HepG2 (cell line): ENCODE measurements around the gene TMCC1. TPM values are rescaled to one million over a fixed set of nuclear protein-coding genes. Genes with fewer than 3 reads are reported as not detected.

Source experiments
- FOXA1 ChIP-seq, 2 experiments: fragments of 450-650 bp in 1 of 2; sonication (generic) in 1 of 2; formaldehyde crosslinking in 1 of 2; IDR thresholded peaks; 2 replicates each; pipeline versions ENCODE4 v1.4.0 to v1.6.1; 2016 to 2020; ENCODE audit warnings: missing genetic modification reagents in 1 of 2
- GATAD2A ChIP-seq: IDR thresholded peaks from 2 replicates; pipeline ENCODE4 v1.6.1; 2016
- HMGA1 ChIP-seq: sonication (generic); formaldehyde crosslinking; conservative IDR thresholded peaks from 2 replicates; pipeline ENCODE4 v1.4.0; 2020; ENCODE audit warnings: missing genetic modification reagents
- HNRNPK ChIP-seq: fragments of 200-400 bp; formaldehyde crosslinking; IDR thresholded peaks from 2 replicates; pipeline ENCODE4 v1.6.1; 2018; ENCODE audit warnings: low read length, low read depth, moderate library complexity, mild to moderate bottlenecking; ENCODE audit not compliant: poor library complexity, severe bottlenecking
- KLF16 ChIP-seq, 2 experiments: sonication (generic) in 1 of 2; formaldehyde crosslinking in 1 of 2; IDR thresholded peaks; 2 replicates each; pipeline versions ENCODE4 v1.6.1 to v1.8.0; 2016 to 2023; ENCODE audit warnings: missing genetic modification reagents in 2 of 2, missing compliant biosample characterization in 1 of 2
- KLF9 ChIP-seq: IDR thresholded peaks from 2 replicates; pipeline ENCODE4 v1.6.1; 2016; ENCODE audit warnings: low read depth
- NFRKB ChIP-seq: fragments of 450-650 bp; IDR thresholded peaks from 2 replicates; pipeline ENCODE4 v1.6.1; 2017
- NFYC ChIP-seq: IDR thresholded peaks from 2 replicates; pipeline ENCODE4 v1.6.1; 2016; ENCODE audit warnings: missing genetic modification reagents, missing compliant biosample characterization
- RARA ChIP-seq: IDR thresholded peaks from 2 replicates; pipeline ENCODE4 v1.6.1; 2016; ENCODE audit warnings: missing genetic modification reagents, missing compliant biosample characterization
- REL ChIP-seq: sonication (generic); formaldehyde crosslinking; conservative IDR thresholded peaks from 2 replicates; pipeline ENCODE4 v1.8.0; 2022; ENCODE audit warnings: mild to moderate bottlenecking, missing genetic modification reagents, moderate library complexity
- RFX5 ChIP-seq: IDR thresholded peaks from 2 replicates; pipeline ENCODE4 v1.6.1; 2011; ENCODE audit warnings: low read depth, low read length, improper control_type of control experiment
- SAFB2 ChIP-seq: sonication (generic); formaldehyde crosslinking; IDR thresholded peaks from 2 replicates; pipeline ENCODE4 v1.5.1; 2020; ENCODE audit warnings: missing genetic modification reagents, low read depth, mild to moderate bottlenecking, borderline replicate concordance
- U2AF2 ChIP-seq: fragments of 200-400 bp; formaldehyde crosslinking; IDR thresholded peaks from 2 replicates; pipeline ENCODE4 v1.6.1; 2017; ENCODE audit warnings: low read depth, mild to moderate bottlenecking, low read length
- ZBTB21 ChIP-seq: sonication (generic); formaldehyde crosslinking; IDR thresholded peaks from 2 replicates; pipeline ENCODE4 v1.4.0; 2020; ENCODE audit warnings: missing genetic modification reagents
- ZFP36L2 ChIP-seq: sonication (generic); formaldehyde crosslinking; IDR thresholded peaks from 2 replicates; pipeline ENCODE4 v1.4.0; 2020; ENCODE audit warnings: missing genetic modification reagents
- ZNF121 ChIP-seq: sonication (generic); formaldehyde crosslinking; IDR thresholded peaks from 2 replicates; pipeline ENCODE4 v1.5.0; 2020; ENCODE audit warnings: mild to moderate bottlenecking, missing genetic modification reagents
- ZNF253 ChIP-seq: sonication (generic); formaldehyde crosslinking; IDR thresholded peaks from 2 replicates; pipeline ENCODE4 v1.8.0; 2022; ENCODE audit warnings: mild to moderate bottlenecking, missing genetic modification reagents, borderline replicate concordance
- ZNF337 ChIP-seq: sonication (generic); formaldehyde crosslinking; IDR thresholded peaks from 2 replicates; pipeline ENCODE4 v1.5.1; 2020; ENCODE audit warnings: missing genetic modification reagents, low read depth, mild to moderate bottlenecking, borderline replicate concordance
- ZNF44 ChIP-seq: sonication (generic); formaldehyde crosslinking; IDR thresholded peaks from 2 replicates; pipeline ENCODE4 v1.5.1; 2020; ENCODE audit warnings: mild to moderate bottlenecking, missing genetic modification reagents
- ZNF552 ChIP-seq: sonication (generic); formaldehyde crosslinking; IDR thresholded peaks from 2 replicates; pipeline ENCODE4 v1.9.0; 2022; ENCODE audit warnings: missing genetic modification reagents, mild to moderate bottlenecking, borderline replicate concordance
- ZNF563 ChIP-seq: sonication (generic); formaldehyde crosslinking; IDR thresholded peaks from 2 replicates; pipeline ENCODE4 v1.8.0; 2022; ENCODE audit warnings: mild to moderate bottlenecking, moderate library complexity, missing genetic modification reagents
- ZSCAN21 ChIP-seq: sonication (generic); formaldehyde crosslinking; IDR thresholded peaks from 2 replicates; pipeline ENCODE4 v1.8.0; 2022; ENCODE audit warnings: mild to moderate bottlenecking, missing genetic modification reagents, moderate library complexity, borderline replicate concordance
- polyA plus RNA-seq, 8 experiments: library from polyadenylated mRNA; depleted of rRNA in 3 of 8; stranded (reverse) in 7 of 8; unstranded in 1 of 8; fragments of >200 nt; fragmentation: Illumina TruSeq in 4 of 8; extraction: Trizol in 4 of 8; gene quantifications; 2 replicates each; pipeline versions ENCODE4 v1.2.1 to v1.2.3, GENCODE V29; 2011 to 2016; ENCODE audit warnings: low read depth in 4 of 8, missing spikeins in 1 of 8, mixed read lengths in 1 of 8; ENCODE audit not compliant: insufficient read depth in 1 of 8
- total RNA-seq, 5 experiments: library from RNA; depleted of rRNA; stranded (reverse); fragments of >200 nt; fragmentation: Illumina TruSeq; extraction: Trizol; gene quantifications; 2 replicates each; pipeline ENCODE4 v1.2.3, GENCODE V29; 2016; ENCODE audit warnings: low read depth in 1 of 5
- TF ChIP-seq, protein P1 (sequence below): sonication (generic); formaldehyde crosslinking; IDR thresholded peaks from 2 replicates; pipeline ENCODE4 v1.5.1; 2020; ENCODE audit warnings: missing genetic modification reagents, mild to moderate bottlenecking, borderline replicate concordance
- TF ChIP-seq, protein P2 (sequence below): sonication (generic); formaldehyde crosslinking; IDR thresholded peaks from 2 replicates; pipeline ENCODE4 v1.4.0; 2020; ENCODE audit warnings: missing genetic modification reagents, borderline replicate concordance
- TF ChIP-seq, protein P3 (sequence below): sonication (generic); formaldehyde crosslinking; IDR thresholded peaks from 2 replicates; pipeline ENCODE4 v1.5.1; 2020; ENCODE audit warnings: missing genetic modification reagents, mild to moderate bottlenecking, borderline replicate concordance

TMCC1 gene
- total and polyA plus RNA-seq, 2 of the 13 experiments (the other 11 are each of a cell fraction or from before 2014, with no cell fraction given): 12.1 to 264 TPM

- TF ChIP-seq ZNF44 (peak; percentile 49; the same call in 1 of the 2 replicates), ZNF121 (no peak), RARA (0 out of 2 replicates have a peak, but pooled peaks have one; percentile 12), RFX5 (0 out of 2 replicates have a peak, but pooled peaks have one; percentile 50), FOXA1 (IDR thresholded peaks at IDR 0.05) (no peak), FOXA1 (CRISPR knock-in tag; IDR thresholded peaks at IDR 0.05) (no peak), GATAD2A (CRISPR knock-in tag) (peak; percentile 36; the same call in 1 of the 2 replicates), HNRNPK (no peak), ZNF563 (CRISPR knock-in tag) (no peak), REL (CRISPR knock-in tag) (no peak), ZSCAN21 (CRISPR knock-in tag) (no peak), SAFB2 (CRISPR knock-in tag) (no peak), KLF9 (CRISPR knock-in tag) (no peak), ZNF253 (no peak), ZNF552 (CRISPR knock-in tag) (no peak), ZNF337 (CRISPR knock-in tag) (no peak), U2AF2 (no peak), KLF16 (CRISPR knock-in tag; IDR thresholded peaks at IDR 0.05) (peak in 1 of 2 experiments; percentile 67; a peak in 2 of 4 replicates), ZBTB21 (CRISPR knock-in tag) (no peak), NFYC (CRISPR knock-in tag) (peak; percentile 85), HMGA1 (CRISPR knock-in tag) (no peak), ZFP36L2 (CRISPR knock-in tag) (no peak), NFRKB (no peak)
- TF ChIP-seq, protein P1, sequence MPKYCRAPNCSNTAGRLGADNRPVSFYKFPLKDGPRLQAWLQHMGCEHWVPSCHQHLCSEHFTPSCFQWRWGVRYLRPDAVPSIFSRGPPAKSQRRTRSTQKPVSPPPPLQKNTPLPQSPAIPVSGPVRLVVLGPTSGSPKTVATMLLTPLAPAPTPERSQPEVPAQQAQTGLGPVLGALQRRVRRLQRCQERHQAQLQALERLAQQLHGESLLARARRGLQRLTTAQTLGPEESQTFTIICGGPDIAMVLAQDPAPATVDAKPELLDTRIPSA (CRISPR knock-in tag): no peak
- TF ChIP-seq, protein P2, sequence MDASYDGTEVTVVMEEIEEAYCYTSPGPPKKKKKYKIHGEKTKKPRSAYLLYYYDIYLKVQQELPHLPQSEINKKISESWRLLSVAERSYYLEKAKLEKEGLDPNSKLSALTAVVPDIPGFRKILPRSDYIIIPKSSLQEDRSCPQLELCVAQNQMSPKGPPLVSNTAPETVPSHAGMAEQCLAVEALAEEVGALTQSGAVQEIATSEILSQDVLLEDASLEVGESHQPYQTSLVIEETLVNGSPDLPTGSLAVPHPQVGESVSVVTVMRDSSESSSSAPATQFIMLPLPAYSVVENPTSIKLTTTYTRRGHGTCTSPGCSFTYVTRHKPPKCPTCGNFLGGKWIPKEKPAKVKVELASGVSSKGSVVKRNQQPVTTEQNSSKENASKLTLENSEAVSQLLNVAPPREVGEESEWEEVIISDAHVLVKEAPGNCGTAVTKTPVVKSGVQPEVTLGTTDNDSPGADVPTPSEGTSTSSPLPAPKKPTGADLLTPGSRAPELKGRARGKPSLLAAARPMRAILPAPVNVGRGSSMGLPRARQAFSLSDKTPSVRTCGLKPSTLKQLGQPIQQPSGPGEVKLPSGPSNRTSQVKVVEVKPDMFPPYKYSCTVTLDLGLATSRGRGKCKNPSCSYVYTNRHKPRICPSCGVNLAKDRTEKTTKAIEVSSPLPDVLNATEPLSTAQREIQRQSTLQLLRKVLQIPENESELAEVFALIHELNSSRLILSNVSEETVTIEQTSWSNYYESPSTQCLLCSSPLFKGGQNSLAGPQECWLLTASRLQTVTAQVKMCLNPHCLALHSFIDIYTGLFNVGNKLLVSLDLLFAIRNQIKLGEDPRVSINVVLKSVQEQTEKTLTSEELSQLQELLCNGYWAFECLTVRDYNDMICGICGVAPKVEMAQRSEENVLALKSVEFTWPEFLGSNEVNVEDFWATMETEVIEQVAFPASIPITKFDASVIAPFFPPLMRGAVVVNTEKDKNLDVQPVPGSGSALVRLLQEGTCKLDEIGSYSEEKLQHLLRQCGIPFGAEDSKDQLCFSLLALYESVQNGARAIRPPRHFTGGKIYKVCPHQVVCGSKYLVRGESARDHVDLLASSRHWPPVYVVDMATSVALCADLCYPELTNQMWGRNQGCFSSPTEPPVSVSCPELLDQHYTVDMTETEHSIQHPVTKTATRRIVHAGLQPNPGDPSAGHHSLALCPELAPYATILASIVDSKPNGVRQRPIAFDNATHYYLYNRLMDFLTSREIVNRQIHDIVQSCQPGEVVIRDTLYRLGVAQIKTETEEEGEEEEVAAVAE (CRISPR knock-in tag): 0 out of 2 replicates have a peak, but pooled peaks have one; percentile 26
- TF ChIP-seq, protein P3, sequence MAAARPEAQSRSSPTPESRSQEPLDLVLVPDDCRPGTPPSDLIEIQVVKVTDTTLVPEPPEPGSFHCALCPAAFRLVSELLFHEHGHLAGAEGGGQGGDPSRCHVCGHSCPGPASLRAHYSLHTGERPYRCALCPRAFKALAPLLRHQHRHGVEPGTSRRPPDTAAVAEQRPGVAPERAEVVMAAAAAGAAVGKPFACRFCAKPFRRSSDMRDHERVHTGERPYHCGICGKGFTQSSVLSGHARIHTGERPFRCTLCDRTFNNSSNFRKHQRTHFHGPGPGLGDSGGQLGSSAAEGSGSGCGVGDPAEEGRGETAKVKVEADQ (CRISPR knock-in tag): 0 out of 2 replicates have a peak, but pooled peaks have one; percentile 24
Measured at GRCh38 chr3:129936757-129937156, 43.2 kb upstream of the TMCC1 start (continued).
